ENCODE measurements around the gene TMEM121B.

DNA sequence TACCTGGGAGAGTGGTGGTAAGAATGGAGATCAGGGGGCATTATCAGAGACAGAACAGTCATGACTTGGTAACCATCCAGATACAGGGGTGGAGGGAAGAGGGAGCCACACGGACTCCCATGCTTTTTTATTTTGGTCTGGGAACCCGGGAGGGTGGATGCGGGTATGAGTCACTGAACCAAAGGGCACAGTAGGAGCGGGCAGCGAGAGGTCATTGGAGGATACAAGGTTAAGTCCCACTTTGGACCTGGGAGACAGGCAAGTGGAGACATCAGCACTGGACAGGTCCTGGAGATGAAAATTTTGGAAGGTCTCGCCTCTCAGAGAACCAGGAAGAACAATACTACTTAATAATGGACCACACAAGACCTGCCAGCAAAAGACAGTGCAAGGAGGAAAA lies 31.2 kb upstream of the TMEM121B start:
- TF ChIP-seq, protein P1, sequence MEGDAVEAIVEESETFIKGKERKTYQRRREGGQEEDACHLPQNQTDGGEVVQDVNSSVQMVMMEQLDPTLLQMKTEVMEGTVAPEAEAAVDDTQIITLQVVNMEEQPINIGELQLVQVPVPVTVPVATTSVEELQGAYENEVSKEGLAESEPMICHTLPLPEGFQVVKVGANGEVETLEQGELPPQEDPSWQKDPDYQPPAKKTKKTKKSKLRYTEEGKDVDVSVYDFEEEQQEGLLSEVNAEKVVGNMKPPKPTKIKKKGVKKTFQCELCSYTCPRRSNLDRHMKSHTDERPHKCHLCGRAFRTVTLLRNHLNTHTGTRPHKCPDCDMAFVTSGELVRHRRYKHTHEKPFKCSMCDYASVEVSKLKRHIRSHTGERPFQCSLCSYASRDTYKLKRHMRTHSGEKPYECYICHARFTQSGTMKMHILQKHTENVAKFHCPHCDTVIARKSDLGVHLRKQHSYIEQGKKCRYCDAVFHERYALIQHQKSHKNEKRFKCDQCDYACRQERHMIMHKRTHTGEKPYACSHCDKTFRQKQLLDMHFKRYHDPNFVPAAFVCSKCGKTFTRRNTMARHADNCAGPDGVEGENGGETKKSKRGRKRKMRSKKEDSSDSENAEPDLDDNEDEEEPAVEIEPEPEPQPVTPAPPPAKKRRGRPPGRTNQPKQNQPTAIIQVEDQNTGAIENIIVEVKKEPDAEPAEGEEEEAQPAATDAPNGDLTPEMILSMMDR (conservative IDR thresholded peaks at IDR 0.05; ENCODE audit: low read length), result no peak
- TF ChIP-seq EZH2phosphoT487 (IDR thresholded peaks at IDR 0.05; ENCODE audit: borderline replicate concordance), result no peak
